HG02678 (cell line): ENCODE data around the gene RFFL.
A peak's percentile ranks its signal among the peaks of the same experiment; 100 is the strongest.
"Not testable (repeated sequence)": the region's sequence is repeated elsewhere in the genome, so short reads cannot be mapped to it uniquely, and the experiment has no call there.

Experiments used
- ATAC-seq: cut with Tn5 transposase; IDR thresholded peaks from one replicate; pipeline ENCODE4 v1.9.1; 2021; ENCODE audit warnings: mild to moderate bottlenecking, moderate library complexity; ENCODE audit not compliant: unreplicated experiment

The RFFL gene

GRCh38 chr17:35063514-35064223, at the start of gene RFFL:
Gene RFFL (minus strand): TSS chr17:35063707. CDS start chr17:35026553, 37,154 bp downstream.
- peak; percentile 84 for ATAC-seq

GRCh38 chr17:35110791-35111190, 47.3 kb upstream of the RFFL start:
- ATAC-seq = not testable (repeated sequence)

- no peak for ATAC-seq
These were observed 41.4 kb upstream of the RFFL start for GRCh38 chr17:35104844-35105450.

GRCh38 chr17:35103271-35103670, 39.8 kb upstream of the RFFL start:
- no peak for ATAC-seq

GRCh38 chr17:35101725-35102124, 38.2 kb upstream of the RFFL start:
- no peak for ATAC-seq

GRCh38 chr17:35101036-35101435, 37.5 kb upstream of the RFFL start:
- no peak for ATAC-seq

- no peak for ATAC-seq
These were observed 36.4 kb upstream of the RFFL start for GRCh38 chr17:35099908-35100307.

- ATAC-seq = no peak
These were observed 34.3 kb upstream of the RFFL start for GRCh38 chr17:35097776-35098175.

GRCh38 chr17:35095741-35096140, 32.2 kb upstream of the RFFL start:
- ATAC-seq = no peak

GRCh38 chr17:35094902-35095301, 31.4 kb upstream of the RFFL start:
- ATAC-seq = no peak

GRCh38 chr17:35090707-35091106, 27.2 kb upstream of the RFFL start:
- ATAC-seq = not testable (repeated sequence)

GRCh38 chr17:35089586-35090296, 26.2 kb upstream of the RFFL start:
- no peak for ATAC-seq

GRCh38 chr17:35088881-35089585, 25.5 kb upstream of the RFFL start:
- peak; percentile 70 for ATAC-seq

- no peak for ATAC-seq
These were observed 24.9 kb upstream of the RFFL start for GRCh38 chr17:35088356-35088880.

- ATAC-seq = no peak
These were observed 24.3 kb upstream of the RFFL start for GRCh38 chr17:35087731-35088355.

- no peak for ATAC-seq
These were observed 23.5 kb upstream of the RFFL start for GRCh38 chr17:35086931-35087573.

GRCh38 chr17:35086164-35086563, 22.7 kb upstream of the RFFL start:
- no peak for ATAC-seq

GRCh38 chr17:35084987-35085386, 21.5 kb upstream of the RFFL start:
- no peak for ATAC-seq

- no peak for ATAC-seq
These were observed 19.6 kb upstream of the RFFL start for GRCh38 chr17:35083071-35083470.

- ATAC-seq = no peak
These were observed 18.7 kb upstream of the RFFL start for GRCh38 chr17:35082073-35082657.
